ENCODE results near the gene OSBPL8. TPM values are rescaled to one million over a fixed set of nuclear protein-coding genes. Genes with fewer than 3 reads are reported as not detected.
"Not testable (repeated sequence)": the region's sequence is repeated elsewhere in the genome, so short reads cannot be mapped to it uniquely, and the experiment has no call there.

Gene OSBPL8
- total and polyA plus RNA-seq, 2 donors (not counting 1 experiment from before 2014, with no cell fraction given): 89.6 to 240 TPM

GRCh38 chr12:76503957-76504356, 55.6 kb downstream of the OSBPL8 start:
- Histone ChIP-seq H3K4me1 (ENCODE audit: control insufficient read depth, extremely low read depth, insufficient read depth, low read length) (no peaks in the 10 kb centered on the region), H3K4me2 (ENCODE audit: extremely low read depth, insufficient read depth, low read length) (no peak overlapping the region), H2AFZ (ENCODE audit: low read length) (no peak overlapping the region), H3K4me3 (replicated peaks in 1 of 4; ENCODE audit: control extremely low read depth in 1 of 4, insufficient read depth in 1 of 4, low read depth in 3 of 4, low read length in 4 of 4) (no peak overlapping the region), H3K27ac (ENCODE audit: insufficient read depth, low read length) (no peak overlapping the region), H4K20me1 (ENCODE audit: control insufficient read depth, extremely low read depth, insufficient read depth, low read length) (no peaks in the 10 kb centered on the region), H3K9ac (ENCODE audit: insufficient read depth, low read length) (no peak overlapping the region), H3K9me3 (ENCODE audit: control insufficient read depth, insufficient read depth, low read depth, low read length) (no peaks in the 10 kb centered on the region), H3K79me2 (ENCODE audit: control insufficient read depth, insufficient read depth, low read length) (peaks cover 2% of the 10 kb centered on the region), H3K27me3 (ENCODE audit: control insufficient read depth, insufficient read depth, low read length) (no peaks in the 10 kb centered on the region), H3K36me3 (ENCODE audit: control insufficient read depth, insufficient read depth, low read length) (no peaks in the 10 kb centered on the region)
- TF ChIP-seq EZH2 (IDR thresholded peaks at IDR 0.05; ENCODE audit: low read length, missing control alignments) (no peak), CTCF (conservative IDR thresholded peaks at IDR 0.05 in 1 of 2, IDR thresholded peaks at IDR 0.05 in 1 of 2; ENCODE audit: low read depth in 1 of 2, low read length in 2 of 2) (no peak)
- DNase-seq (ENCODE audit: low read depth in 2 of 2): no peak

GRCh38 chr12:76501390-76501789, 58.2 kb downstream of the OSBPL8 start:
- Histone ChIP-seq H3K9ac (ENCODE audit: insufficient read depth, low read length) (no peak overlapping the region), H2AFZ (ENCODE audit: low read length) (no peak overlapping the region), H3K36me3 (ENCODE audit: control insufficient read depth, insufficient read depth, low read length) (no peaks in the 10 kb centered on the region), H3K27me3 (ENCODE audit: control insufficient read depth, insufficient read depth, low read length) (no peaks in the 10 kb centered on the region), H3K4me3 (replicated peaks in 1 of 4; ENCODE audit: control extremely low read depth in 1 of 4, insufficient read depth in 1 of 4, low read depth in 3 of 4, low read length in 4 of 4) (no peak overlapping the region), H3K79me2 (ENCODE audit: control insufficient read depth, insufficient read depth, low read length) (peaks cover 2% of the 10 kb centered on the region), H3K27ac (ENCODE audit: insufficient read depth, low read length) (no peak overlapping the region), H3K4me1 (ENCODE audit: control insufficient read depth, extremely low read depth, insufficient read depth, low read length) (no peaks in the 10 kb centered on the region), H3K4me2 (ENCODE audit: extremely low read depth, insufficient read depth, low read length) (no peak overlapping the region), H4K20me1 (ENCODE audit: control insufficient read depth, extremely low read depth, insufficient read depth, low read length) (no peaks in the 10 kb centered on the region), H3K9me3 (ENCODE audit: control insufficient read depth, insufficient read depth, low read depth, low read length) (no peaks in the 10 kb centered on the region)
- TF ChIP-seq CTCF (conservative IDR thresholded peaks at IDR 0.05 in 1 of 2, IDR thresholded peaks at IDR 0.05 in 1 of 2; ENCODE audit: low read depth in 1 of 2, low read length in 2 of 2) (no peak), EZH2 (IDR thresholded peaks at IDR 0.05; ENCODE audit: low read length, missing control alignments) (no peak)
- DNase-seq (ENCODE audit: low read depth in 2 of 2): no peak

GRCh38 chr12:76499136-76499535, 60.4 kb downstream of the OSBPL8 start:
- not testable (repeated sequence) for H3K79me2 ChIP-seq (ENCODE audit: control insufficient read depth, insufficient read depth, low read length); H3K36me3 ChIP-seq (ENCODE audit: control insufficient read depth, insufficient read depth, low read length); DNase-seq (ENCODE audit: low read depth in 2 of 2); H2AFZ ChIP-seq (ENCODE audit: low read length); H3K4me1 ChIP-seq (ENCODE audit: control insufficient read depth, extremely low read depth, insufficient read depth, low read length); H3K4me3 ChIP-seq (replicated peaks in 1 of 4; ENCODE audit: control extremely low read depth in 1 of 4, insufficient read depth in 1 of 4, low read depth in 3 of 4, low read length in 4 of 4); H4K20me1 ChIP-seq (ENCODE audit: control insufficient read depth, extremely low read depth, insufficient read depth, low read length); H3K27me3 ChIP-seq (ENCODE audit: control insufficient read depth, insufficient read depth, low read length); H3K9me3 ChIP-seq (ENCODE audit: control insufficient read depth, insufficient read depth, low read depth, low read length); H3K27ac ChIP-seq (ENCODE audit: insufficient read depth, low read length); H3K4me2 ChIP-seq (ENCODE audit: extremely low read depth, insufficient read depth, low read length); H3K9ac ChIP-seq (ENCODE audit: insufficient read depth, low read length)
